T47D (cell line): ENCODE results near the gene FSTL3.
A peak's percentile ranks its signal among the peaks of the same experiment; 100 is the strongest.

Experiments used
- DNase-seq, 2 experiments: peaks; one replicate each; pipeline versions ENCODE4 v3.0.0 to v3.0.0-alpha.2; 2011 to 2012; ENCODE audit warnings: low read depth in 1 of 2, low spot score in 1 of 2
- JUND ChIP-seq: IDR thresholded peaks from 2 replicates; pipeline ENCODE4 v1.6.1; 2012; ENCODE audit warnings: low read depth
- in situ Hi-C: cut with HindIII; loops from 2 replicates; pipeline ENCODE4 v1.10.0; 2016; ENCODE audit warnings: low sequenced_read_pairs, low pct_unique_long_range_greater_than_20kb

Gene FSTL3

DNA sequence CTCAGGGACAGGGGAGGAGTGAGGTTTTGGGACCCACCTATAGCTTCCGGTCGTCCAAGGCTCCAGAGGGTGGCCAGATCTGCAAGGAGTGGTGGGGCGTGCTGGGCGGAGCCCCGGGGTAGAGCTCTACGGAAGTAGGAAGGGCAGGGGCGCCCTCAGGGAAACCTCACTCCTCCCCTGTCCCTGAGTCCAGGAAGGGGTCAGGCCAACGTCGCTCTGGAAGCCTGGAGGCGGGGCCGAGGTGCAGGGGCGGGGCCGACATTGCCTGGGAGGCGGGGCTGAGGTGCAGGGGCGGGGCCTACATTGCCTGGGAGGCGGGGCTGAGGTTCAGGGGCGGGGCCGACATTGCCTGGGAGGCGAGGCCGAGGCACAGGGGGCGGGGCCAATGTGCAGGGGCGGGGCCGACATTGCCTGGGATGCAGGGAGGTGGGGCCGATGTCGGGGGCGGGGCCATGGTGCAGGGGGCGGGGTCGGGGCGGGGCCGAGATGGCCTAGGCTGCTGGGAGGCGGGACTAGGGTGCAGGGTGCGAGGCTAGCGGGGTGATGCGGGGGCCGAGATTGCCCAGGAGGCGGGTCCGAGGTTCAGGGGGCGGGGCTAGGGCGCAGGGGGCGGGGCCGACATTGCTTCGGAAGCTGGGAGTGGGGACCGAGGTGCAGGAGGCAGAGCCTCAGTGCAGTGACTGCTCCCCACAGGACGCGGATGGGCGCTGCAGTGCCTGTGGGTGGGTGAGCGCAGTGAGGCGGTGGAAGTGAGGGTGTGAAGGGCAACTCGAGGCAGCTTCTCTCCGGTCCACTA, 27.7 kb downstream of the FSTL3 start:
- DNase-seq, result peak; percentile 65 to 92
- TF ChIP-seq JUND, result no peak
- in situ Hi-C loops, result no loop called here

- in situ Hi-C loops, result no loop called here
- DNase-seq, result no peak
- TF ChIP-seq JUND, result no peak
These were observed 28.2 kb downstream of the FSTL3 start for GRCh38 chr19:704447-704741.

GRCh38 chr19:708154-709143, 32.3 kb downstream of the FSTL3 start, which contains the start of gene PALM:
Gene PALM, plus strand, starts transcription at chr19:708935. Its CDS starts 212 bp downstream, at chr19:709147.
- TF ChIP-seq JUND, result no peak
- peak in 1 of 2 experiments; percentile 30 for DNase-seq
- in situ Hi-C loops, result no loop called here

DNA sequence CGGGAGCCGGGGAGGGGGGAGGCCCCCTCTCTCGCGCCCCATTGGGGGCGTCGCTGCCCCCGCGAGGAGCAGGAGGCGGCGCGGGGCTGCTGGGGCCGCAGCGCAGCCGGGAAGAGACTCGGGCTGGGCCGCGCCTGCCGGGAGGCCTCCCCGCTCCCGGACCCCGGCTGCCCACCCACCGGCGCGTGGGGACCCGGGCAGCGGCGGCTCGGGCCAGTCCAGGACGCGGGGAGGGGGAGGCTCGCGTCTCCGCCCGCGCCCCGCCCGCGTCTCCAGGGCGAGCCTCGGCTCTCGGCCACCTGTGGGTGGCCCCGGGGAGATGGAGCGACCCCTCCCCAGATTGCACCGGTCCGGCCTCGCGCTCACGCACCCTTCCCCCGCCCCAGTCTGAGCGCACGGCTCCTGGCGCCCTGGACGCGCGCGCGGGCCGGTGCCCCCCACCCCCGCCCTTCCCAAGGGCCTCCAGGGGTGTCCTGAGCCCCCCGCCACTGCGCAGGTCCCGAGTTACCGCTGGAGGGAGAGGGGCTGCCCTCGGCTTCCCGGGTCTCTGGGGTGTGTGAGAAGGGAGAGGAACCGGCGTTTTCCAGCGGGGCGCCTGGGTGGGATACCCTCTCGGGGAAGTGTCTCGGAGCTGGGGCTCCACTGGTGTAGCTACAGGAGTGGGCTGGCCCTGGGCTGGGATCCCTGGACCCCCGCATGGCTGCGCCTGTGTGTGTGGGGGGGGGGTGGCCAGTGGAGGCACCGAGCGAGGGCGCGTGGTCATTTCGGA, 33.2 kb downstream of the FSTL3 start:
- TF ChIP-seq JUND, result no peak
- DNase-seq, result no peak
- in situ Hi-C loops, result no loop called here

- TF ChIP-seq JUND, result no peak
- in situ Hi-C loops, result no loop called here
- no peak for DNase-seq
These were observed 33.9 kb downstream of the FSTL3 start for GRCh38 chr19:709965-710571.

- in situ Hi-C loops, result no loop called here
- DNase-seq, result no peak
- no peak for TF ChIP-seq JUND
These were observed 34.6 kb downstream of the FSTL3 start for GRCh38 chr19:710767-711166.

DNA sequence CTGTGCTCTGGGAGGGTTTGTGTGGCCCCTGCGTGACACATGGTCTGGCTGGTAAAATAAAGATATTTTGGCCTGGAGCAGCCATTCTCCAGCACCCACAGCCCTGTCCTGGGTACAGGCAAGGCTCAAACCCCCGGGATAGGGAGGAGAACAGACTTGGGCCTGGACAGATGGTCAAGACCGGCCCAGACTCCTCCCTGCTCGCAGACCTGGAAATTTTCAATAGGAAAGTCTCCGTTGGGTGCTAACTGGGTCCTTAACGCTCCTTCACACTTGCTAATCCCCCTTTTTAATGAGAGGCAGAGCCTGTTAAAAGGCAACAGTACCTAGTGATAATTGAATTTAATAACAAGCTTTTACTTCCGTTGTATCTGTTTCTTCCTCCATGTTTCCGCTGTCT, 35.1 kb downstream of the FSTL3 start:
- DNase-seq, result no peak
- TF ChIP-seq JUND, result no peak
- in situ Hi-C loops, result no loop called here

DNA sequence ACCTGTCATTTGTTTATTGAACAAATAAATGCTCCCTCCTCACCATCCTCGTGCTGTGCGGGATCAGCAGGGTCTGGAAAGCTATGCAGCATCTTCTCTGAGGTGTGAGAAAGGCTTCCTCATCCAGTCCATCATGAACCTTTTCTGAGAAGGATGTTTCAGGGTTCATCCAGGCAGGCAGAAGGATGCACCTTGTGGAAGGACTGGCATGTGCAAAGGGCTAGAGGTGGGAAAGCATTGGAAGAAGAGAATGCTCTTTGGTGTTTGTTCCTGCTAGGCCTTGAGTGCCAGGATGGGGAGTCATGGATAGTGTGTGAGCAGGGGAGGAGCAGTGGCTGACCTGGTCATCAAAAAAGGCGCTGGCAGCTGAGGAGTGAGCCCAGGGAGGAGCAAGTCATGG, 39.2 kb downstream of the FSTL3 start:
- in situ Hi-C loops, result no loop called here
- no peak for DNase-seq
- no peak for TF ChIP-seq JUND

DNA sequence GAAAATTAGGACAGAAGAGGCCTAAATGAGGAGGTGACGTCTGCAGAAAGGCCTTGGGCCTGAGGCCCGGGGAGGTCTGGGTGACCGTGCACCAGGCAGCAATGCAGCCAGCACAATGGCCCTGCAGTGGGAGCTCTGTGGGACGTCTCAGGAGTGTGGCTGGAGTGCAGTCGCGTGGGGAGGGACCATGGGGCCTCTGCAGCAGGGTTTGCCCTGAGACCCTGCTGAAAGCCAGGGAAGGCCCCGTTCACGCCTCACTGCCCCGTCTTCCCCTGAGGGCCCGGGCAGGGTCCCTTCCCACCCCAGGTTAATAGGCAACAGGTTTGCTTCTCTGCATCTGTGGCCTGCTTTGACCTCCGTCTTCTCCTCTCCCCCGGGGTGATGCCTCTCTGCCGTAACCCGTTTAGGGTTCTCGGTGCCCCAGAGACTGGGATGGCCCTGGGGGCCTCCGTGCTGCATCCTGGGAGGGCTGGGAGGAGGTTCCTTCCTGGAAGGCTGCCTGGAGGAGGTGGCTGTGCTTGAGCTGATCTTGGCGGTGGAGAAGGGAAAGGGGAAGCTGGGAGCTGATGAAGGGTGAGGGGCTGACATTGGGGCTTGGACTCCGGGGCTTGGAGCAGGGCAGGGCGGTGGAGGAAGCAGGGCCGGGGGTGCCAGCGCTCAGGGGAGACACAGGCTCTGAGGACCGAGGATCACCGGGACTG, 42.2 kb downstream of the FSTL3 start:
- in situ Hi-C loops, result no loop called here
- no peak for DNase-seq
- no peak for TF ChIP-seq JUND

DNA sequence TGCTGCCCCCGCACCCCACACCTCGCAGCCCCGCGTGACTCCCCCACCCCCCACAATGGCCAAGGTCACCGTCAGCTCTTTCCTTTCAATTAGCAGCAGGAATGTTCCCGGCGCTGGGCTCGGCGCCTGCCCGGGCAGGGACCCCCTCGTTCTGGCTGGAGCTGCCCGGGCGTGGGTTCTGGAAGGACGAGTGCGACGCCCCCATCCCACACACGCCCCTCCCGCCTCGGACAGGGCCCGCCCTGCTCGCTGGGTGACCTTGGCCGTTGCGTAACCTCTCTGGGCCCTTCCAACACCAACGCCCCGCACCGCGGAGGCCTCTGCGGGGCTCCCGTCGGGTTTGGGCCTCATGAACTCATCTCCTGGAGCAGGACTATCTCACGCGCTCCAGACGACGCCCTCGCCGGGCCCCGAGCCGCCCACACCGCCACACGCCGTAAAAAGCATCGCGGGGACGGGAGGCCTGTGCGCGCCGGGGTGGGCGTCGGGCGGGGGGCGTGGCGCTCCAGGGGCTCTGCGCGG, 42.9 kb downstream of the FSTL3 start:
- TF ChIP-seq JUND, result no peak
- in situ Hi-C loops, result no loop called here
- no peak for DNase-seq

- DNase-seq, result no peak
- no peak for TF ChIP-seq JUND
- in situ Hi-C loops, result no loop called here
These were observed 43.6 kb downstream of the FSTL3 start for GRCh38 chr19:719636-720344.
